B cell (primary cell): Measurements from ENCODE around the gene GTPBP6. TPM values are rescaled to one million over a fixed set of nuclear protein-coding genes. Genes with fewer than 3 reads are reported as not detected.

Source experiments
- ATAC-seq: fragments of 200-7000 bp; cut with Tn5 transposase; one replicate; pipeline ENCODE4 v1.10.0; 2021; ENCODE audit warnings: low read depth, mild to moderate bottlenecking, moderate number of reproducible peaks, moderate library complexity
- CTCF ChIA-PET: fragments of 350-600 bp; sonication (Branson Sonifier 250); formaldehyde crosslinking; loops from one replicate; lab custom pipeline; 2021; ENCODE audit warnings: antibody characterized with exemption, inconsistent platforms; lab: Charles Lee
- POLR2A ChIA-PET: fragments of 350-600 bp; sonication (Branson Sonifier 250); formaldehyde crosslinking; loops from one replicate; lab custom pipeline; 2021; ENCODE audit warnings: antibody characterized with exemption; lab: Charles Lee
- DNase-seq: peaks from one replicate; pipeline ENCODE4 v3.0.0; 2013
- H2AFZ ChIP-seq: 2 replicates; pipeline ENCODE4 v1.6.1; 2012; ENCODE audit warnings: mild to moderate bottlenecking, low read depth, low read length; ENCODE audit not compliant: insufficient read depth, poor library complexity, severe bottlenecking
- H3K27ac ChIP-seq, 2 donors: 1 replicate in 1 of 2; 2 replicates in 1 of 2; pipeline ENCODE4 v1.5.1; 2012 to 2013; ENCODE audit warnings: low read length in 2 of 2, mild to moderate bottlenecking in 2 of 2, moderate library complexity in 1 of 2
- H3K27me3 ChIP-seq, 4 experiments: fragments of 200-600 bp in 1 of 4; sonication (generic) in 1 of 4; replicated peaks in 1 of 4; 1 replicate in 2 of 4; 2 replicates in 2 of 4; pipeline versions ENCODE4 v1.6.1 to v1.7.0; 2013 to 2016; ENCODE audit warnings: low read length in 3 of 4, mild to moderate bottlenecking in 2 of 4, mixed read lengths in 1 of 4, moderate library complexity in 1 of 4; ENCODE audit not compliant: insufficient read depth in 4 of 4, control insufficient read depth in 3 of 4; ENCODE audit errors: control extremely low read depth in 1 of 4
- H3K36me3 ChIP-seq, 2 experiments: replicated peaks in 1 of 2; 1 replicate in 1 of 2; 2 replicates in 1 of 2; pipeline versions ENCODE4 v1.6.1 to v1.7.1; 2013; ENCODE audit warnings: low read length in 1 of 2; ENCODE audit not compliant: insufficient read depth in 2 of 2, control insufficient read depth in 1 of 2; ENCODE audit errors: control extremely low read depth in 1 of 2, extremely low read depth in 1 of 2
- H3K4me1 ChIP-seq, 2 donors: fragments of 200-600 bp in 1 of 2; sonication (generic) in 1 of 2; 1 replicate in 1 of 2; 2 replicates in 1 of 2; pipeline versions ENCODE4 v1.5.1 to v1.6.1; 2013 to 2017; ENCODE audit warnings: low read length in 2 of 2; ENCODE audit not compliant: control insufficient read depth in 2 of 2, insufficient read depth in 2 of 2
- H3K4me2 ChIP-seq: replicated peaks from 2 replicates; pipeline ENCODE3; 2012; ENCODE audit warnings: mild to moderate bottlenecking, low read depth, low read length; ENCODE audit not compliant: poor library complexity, severe bottlenecking
- H3K4me3 ChIP-seq, 5 experiments: fragments of 200-600 bp in 1 of 5; sonication (generic) in 1 of 5; 1 replicate in 3 of 5; 2 replicates in 2 of 5; pipeline versions ENCODE4 v1.5.1 to v1.7.0; 2011 to 2016; ENCODE audit warnings: low read length in 4 of 5, mild to moderate bottlenecking in 4 of 5, low read depth in 2 of 5, control low read depth in 1 of 5, moderate library complexity in 1 of 5; ENCODE audit not compliant: insufficient read depth in 1 of 5; ENCODE audit errors: control extremely low read depth in 1 of 5, extremely low read depth in 1 of 5
- H3K79me2 ChIP-seq: fragments of 200-600 bp; sonication (generic); one replicate; pipeline ENCODE4 v1.6.0; 2016; ENCODE audit warnings: low read length; ENCODE audit not compliant: control insufficient read depth, insufficient read depth
- H3K9ac ChIP-seq: fragments of 200-600 bp; sonication (generic); 2 replicates; pipeline ENCODE4 v1.6.1; 2017; ENCODE audit warnings: mild to moderate bottlenecking, low read length, moderate library complexity
- H3K9me3 ChIP-seq, 3 donors: one replicate each; pipeline versions ENCODE4 v1.6.1 to v1.7.1; 2013; ENCODE audit warnings: low read length in 2 of 3; ENCODE audit not compliant: control insufficient read depth in 2 of 3, insufficient read depth in 1 of 3; ENCODE audit errors: control extremely low read depth in 1 of 3
- H4K20me1 ChIP-seq: 2 replicates; pipeline ENCODE4 v1.6.0; 2012; ENCODE audit warnings: mild to moderate bottlenecking, low read length; ENCODE audit not compliant: insufficient read depth, control insufficient read depth, poor library complexity, severe bottlenecking
- H3K27ac Mint-ChIP-seq: one replicate; pipeline ENCODE4 v1.8.0; 2021; ENCODE audit warnings: mixed read lengths
- H3K27me3 Mint-ChIP-seq: one replicate; pipeline ENCODE4 v1.8.0; 2021; ENCODE audit warnings: mixed read lengths
- H3K4me1 Mint-ChIP-seq: one replicate; pipeline ENCODE4 v1.8.0; 2021; ENCODE audit warnings: mixed read lengths
- H3K4me3 Mint-ChIP-seq: one replicate; pipeline ENCODE4 v1.8.0; 2021; ENCODE audit warnings: mixed read lengths
- H3K9me3 Mint-ChIP-seq: one replicate; pipeline ENCODE4 v1.8.0; 2022; ENCODE audit warnings: mixed read lengths; ENCODE audit not compliant: insufficient read depth
- EZH2 ChIP-seq: IDR thresholded peaks from 2 replicates; pipeline ENCODE4 v1.6.1; 2012; ENCODE audit warnings: borderline replicate concordance, low read depth, mild to moderate bottlenecking, moderate library complexity, low read length; ENCODE audit not compliant: insufficient read depth, poor library complexity, severe bottlenecking
- WGBS: methylation state at CpG from one replicate; pipeline ENCODE4 v1.1.5; 2013; ENCODE audit warnings: missing lambda C conversion rate; ENCODE audit not compliant: insufficient coverage; 5-methylcytosine and 5-hydroxymethylcytosine counted together
- intact Hi-C: fragments of 100-400 bp; cut with micrococcal nuclease; formaldehyde crosslinking; loops from one replicate; pipeline ENCODE4 v1.10.0; 2022
- polyA plus RNA-seq: library from polyadenylated mRNA; depleted of rRNA; stranded (reverse); fragments of >200 nt; gene quantifications from 2 replicates; pipeline ENCODE4 v1.2.3, GENCODE V29; 2012
- total RNA-seq, 2 donors: library from RNA; stranded (reverse); fragments of 120-200 nt in 1 of 2; gene quantifications; 1 replicate in 1 of 2; 2 replicates in 1 of 2; pipeline versions ENCODE4 v1.2.3 to v1.2.4, GENCODE V29; 2013 to 2022
- TF ChIP-seq, protein P1 (sequence below): fragments of 200-600 bp; IDR thresholded peaks from one replicate; pipeline ENCODE4 v1.8.0; 2022; ENCODE audit warnings: antibody characterized with exemption, mild to moderate bottlenecking

GTPBP6 gene
- total and polyA plus RNA-seq, 2 donors (not counting 1 experiment from before 2014, with no cell fraction given) = 72.9 to 82.9 TPM

DNA sequence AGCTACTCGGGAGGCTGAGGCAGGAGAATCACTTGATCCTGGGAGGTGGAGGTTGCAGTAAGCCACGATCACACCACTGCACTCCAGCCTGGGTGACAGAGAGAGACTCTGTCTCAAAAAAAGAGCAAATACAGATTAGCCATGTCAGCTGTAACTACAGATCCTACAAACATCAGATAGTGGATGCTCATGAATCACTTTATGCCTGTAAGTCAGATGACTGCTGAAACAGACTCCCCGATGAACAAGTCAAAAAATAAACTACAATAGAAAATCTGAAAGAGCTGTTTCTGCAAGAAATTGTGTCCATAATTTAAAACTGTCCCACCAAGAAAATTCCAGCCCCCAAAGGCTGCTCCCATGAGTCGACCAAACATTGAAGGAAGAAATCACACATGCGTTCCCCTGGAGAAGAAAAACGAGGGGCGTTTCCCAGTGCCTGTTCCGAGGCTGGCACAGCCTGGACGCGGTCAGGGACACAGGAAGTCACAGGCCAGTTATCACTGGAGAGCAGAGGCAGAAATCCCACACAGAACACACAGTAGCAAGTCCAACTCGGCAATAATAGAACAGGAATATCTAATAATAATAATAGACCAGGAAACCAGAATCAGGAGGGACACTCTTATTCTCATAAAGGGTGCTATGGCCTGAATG is 30.0 kb upstream of the GTPBP6 start:
- Histone ChIP-seq H3K27me3 (no peaks in the 10 kb centered on the region), H3K79me2 (peaks cover 13% of the 10 kb centered on the region), H3K9ac (no peak overlapping the region), H3K4me3 (no peak overlapping the region), H2AFZ (no peak overlapping the region), H3K4me1 (no peaks in the 10 kb centered on the region), H3K27ac (no peak overlapping the region), H3K4me2 (no peak overlapping the region), H3K36me3 (peaks cover 0 to 9% of the 10 kb centered on the region in 2 experiments), H4K20me1 (no peaks in the 10 kb centered on the region), H3K9me3 (peaks cover 0 to 16% (median 0%) of the 10 kb centered on the region in 3 donors)
- no peaks in the 10 kb centered on the region for H3K9me3 Mint-ChIP-seq
- ChIA-PET POLR2A (no interaction called here), CTCF (no interaction called here)
- no peak overlapping the region for H3K27ac Mint-ChIP-seq
- H3K4me1 Mint-ChIP-seq = no peaks in the 10 kb centered on the region
- TF ChIP-seq EZH2 = no peak
- TF ChIP-seq, protein P1, sequence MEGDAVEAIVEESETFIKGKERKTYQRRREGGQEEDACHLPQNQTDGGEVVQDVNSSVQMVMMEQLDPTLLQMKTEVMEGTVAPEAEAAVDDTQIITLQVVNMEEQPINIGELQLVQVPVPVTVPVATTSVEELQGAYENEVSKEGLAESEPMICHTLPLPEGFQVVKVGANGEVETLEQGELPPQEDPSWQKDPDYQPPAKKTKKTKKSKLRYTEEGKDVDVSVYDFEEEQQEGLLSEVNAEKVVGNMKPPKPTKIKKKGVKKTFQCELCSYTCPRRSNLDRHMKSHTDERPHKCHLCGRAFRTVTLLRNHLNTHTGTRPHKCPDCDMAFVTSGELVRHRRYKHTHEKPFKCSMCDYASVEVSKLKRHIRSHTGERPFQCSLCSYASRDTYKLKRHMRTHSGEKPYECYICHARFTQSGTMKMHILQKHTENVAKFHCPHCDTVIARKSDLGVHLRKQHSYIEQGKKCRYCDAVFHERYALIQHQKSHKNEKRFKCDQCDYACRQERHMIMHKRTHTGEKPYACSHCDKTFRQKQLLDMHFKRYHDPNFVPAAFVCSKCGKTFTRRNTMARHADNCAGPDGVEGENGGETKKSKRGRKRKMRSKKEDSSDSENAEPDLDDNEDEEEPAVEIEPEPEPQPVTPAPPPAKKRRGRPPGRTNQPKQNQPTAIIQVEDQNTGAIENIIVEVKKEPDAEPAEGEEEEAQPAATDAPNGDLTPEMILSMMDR = no peak
- ATAC-seq = no peak
- H3K27me3 Mint-ChIP-seq = no peaks in the 10 kb centered on the region
- DNase-seq = no peak
- no peak overlapping the region for H3K4me3 Mint-ChIP-seq
- 96% methylated on average over 5 of the region's 11 CpGs for WGBS
- intact Hi-C loops = no loop called here

DNA sequence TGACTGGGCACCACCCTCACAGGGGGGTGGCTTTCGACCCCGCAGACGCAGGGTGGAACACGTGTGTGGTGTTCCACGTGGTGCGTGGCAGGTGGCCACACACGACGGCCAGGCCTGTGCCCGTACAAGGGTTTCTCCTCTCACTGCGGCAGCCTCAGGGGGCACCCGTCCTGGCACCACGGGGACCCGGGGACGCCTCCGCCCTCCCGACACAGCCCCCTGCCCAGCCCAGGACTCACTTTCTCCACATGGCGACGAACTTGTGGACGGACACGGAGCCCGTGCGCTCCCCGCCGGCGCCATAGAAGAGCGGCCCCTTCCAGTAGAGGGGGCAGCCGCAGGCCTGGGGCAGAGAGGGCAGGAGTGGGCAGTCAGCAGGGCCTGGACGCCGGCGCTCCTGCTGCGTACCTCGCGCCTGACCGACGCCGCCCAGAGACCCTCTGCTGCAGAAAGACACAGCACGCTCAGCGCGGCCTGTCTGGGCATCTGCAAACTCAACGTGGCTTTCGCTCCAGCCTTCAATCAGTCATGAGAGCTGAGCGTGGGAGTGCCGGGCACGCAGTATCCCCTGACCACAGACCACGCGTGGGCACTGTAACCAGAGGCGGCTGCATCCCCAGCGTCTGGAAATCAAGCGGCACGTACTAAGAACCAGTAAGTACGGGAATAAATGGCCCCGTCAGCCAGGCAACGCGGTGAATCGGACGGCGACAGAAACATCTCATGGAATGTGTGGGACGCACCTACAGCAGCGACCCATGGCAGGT is 28.9 kb upstream of the GTPBP6 start:
- no peak overlapping the region for H3K4me2 ChIP-seq
- Mint-ChIP-seq H3K9me3 (no peaks in the 10 kb centered on the region), H3K4me1 (no peaks in the 10 kb centered on the region), H3K27ac (no peak overlapping the region), H3K27me3 (no peaks in the 10 kb centered on the region), H3K4me3 (no peak overlapping the region)
- ChIA-PET POLR2A (no interaction called here), CTCF (no interaction called here)
- H3K9me3 ChIP-seq = peaks cover 0 to 16% (median 0%) of the 10 kb centered on the region in 3 donors
- H3K27ac ChIP-seq = no peak overlapping the region
- H3K79me2 ChIP-seq = peaks cover 5% of the 10 kb centered on the region
- no peak overlapping the region for H3K9ac ChIP-seq
- peaks cover 0 to 7% of the 10 kb centered on the region in 2 experiments for H3K36me3 ChIP-seq
- no peak overlapping the region for H2AFZ ChIP-seq
- DNase-seq (no peak), ATAC-seq (no peak)
- no peaks in the 10 kb centered on the region for H3K4me1 ChIP-seq
- no peaks in the 10 kb centered on the region for H4K20me1 ChIP-seq
- no peak for TF ChIP-seq EZH2
- TF ChIP-seq, protein P1 = no peak
- 95% methylated on average over 59 of the region's 59 CpGs for WGBS
- intact Hi-C loops = no loop called here
- no peaks in the 10 kb centered on the region for H3K27me3 ChIP-seq
- no peak overlapping the region for H3K4me3 ChIP-seq
